Neural progenitor cell (in vitro differentiated cells): ENCODE data around the gene SUDS3.

ENCODE experiments used
- CTCF ChIP-seq: fragments of 200-600 bp; sonication (generic); IDR thresholded peaks from 2 replicates; pipeline ENCODE4 v1.5.1; 2017; ENCODE audit warnings: antibody characterized with exemption, mild to moderate bottlenecking
- EZH2 ChIP-seq: fragments of 200-600 bp; sonication (generic); IDR thresholded peaks from 2 replicates; pipeline ENCODE4 v1.6.1; 2017; ENCODE audit warnings: antibody characterized with exemption, mild to moderate bottlenecking, moderate library complexity
- EZH2phosphoT487 ChIP-seq: fragments of 200-600 bp; sonication (generic); IDR thresholded peaks from 2 replicates; pipeline ENCODE4 v1.6.1; 2017; ENCODE audit warnings: antibody characterized with exemption

- TF ChIP-seq CTCF (no peak), EZH2phosphoT487 (no peak), EZH2 (no peak)
These were observed 49.0 kb downstream of the SUDS3 start for GRCh38 chr12:118425364-118425763.
